H9 (cell line): ENCODE results near the gene FBXL7. TPM values are rescaled to one million over a fixed set of nuclear protein-coding genes. Genes with fewer than 3 reads are reported as not detected.

Source experiments
- DNase-seq: peaks from one replicate; pipeline ENCODE4 v3.0.0-alpha.2; 2017
- H2AFZ ChIP-seq: one replicate; pipeline ENCODE4 v1.6.1; 2013; ENCODE audit warnings: mild to moderate bottlenecking, low read length, control low read depth, moderate library complexity
- H2AK5ac ChIP-seq: 2 replicates; pipeline ENCODE4 v1.6.1; 2013; ENCODE audit warnings: low read length, control low read depth, mixed read lengths; ENCODE audit not compliant: insufficient read length
- H2BK120ac ChIP-seq: one replicate; pipeline ENCODE4 v1.6.1; 2013; ENCODE audit warnings: low read depth, mild to moderate bottlenecking, low read length, control low read depth, inconsistent platforms; ENCODE audit not compliant: poor library complexity, severe bottlenecking
- H2BK12ac ChIP-seq: 2 replicates; pipeline ENCODE4 v1.6.1; 2013; ENCODE audit warnings: low read length, control low read depth, mixed read lengths, low read depth; ENCODE audit not compliant: insufficient read length
- H2BK15ac ChIP-seq: 2 replicates; pipeline ENCODE4 v1.6.1; 2013; ENCODE audit warnings: low read depth, low read length, control low read depth
- H2BK20ac ChIP-seq: one replicate; pipeline ENCODE4 v1.6.1; 2013; ENCODE audit warnings: low read depth, mild to moderate bottlenecking, low read length, control low read depth, inconsistent platforms; ENCODE audit not compliant: poor library complexity, severe bottlenecking
- H2BK5ac ChIP-seq: 2 replicates; pipeline ENCODE4 v1.6.1; 2013; ENCODE audit warnings: low read length, control low read depth, mixed read lengths; ENCODE audit not compliant: insufficient read length
- H3K14ac ChIP-seq: 2 replicates; pipeline ENCODE4 v1.6.1; 2013; ENCODE audit warnings: low read length, control low read depth; ENCODE audit not compliant: insufficient read depth
- H3K18ac ChIP-seq: 2 replicates; pipeline ENCODE4 v1.6.1; 2013; ENCODE audit warnings: low read depth, mild to moderate bottlenecking, mixed read lengths, low read length, control low read depth; ENCODE audit not compliant: insufficient read length
- H3K23ac ChIP-seq: 2 replicates; pipeline ENCODE4 v1.6.1; 2013; ENCODE audit warnings: low read length, control low read depth, mixed read lengths, low read depth; ENCODE audit not compliant: insufficient read length
- H3K23me2 ChIP-seq: 2 replicates; pipeline ENCODE4 v1.6.1; 2013; ENCODE audit warnings: low read depth, mild to moderate bottlenecking, mixed read lengths, low read length, control low read depth; ENCODE audit not compliant: insufficient read length, poor library complexity, severe bottlenecking
- H3K27ac ChIP-seq: 2 replicates; pipeline ENCODE4 v1.5.1; 2013; ENCODE audit warnings: low read length, control low read depth, mixed read lengths, low read depth; ENCODE audit not compliant: insufficient read length
- H3K27me3 ChIP-seq: 2 replicates; pipeline ENCODE4 v1.6.1; 2013; ENCODE audit warnings: low read length, control low read depth, inconsistent platforms; ENCODE audit not compliant: insufficient read depth
- H3K4ac ChIP-seq: 2 replicates; pipeline ENCODE4 v1.6.1; 2013; ENCODE audit warnings: low read depth, mild to moderate bottlenecking, control low read depth, inconsistent platforms, low read length, moderate library complexity
- H3K4me1 ChIP-seq: 2 replicates; pipeline ENCODE4 v1.6.1; 2013; ENCODE audit warnings: low read length, control low read depth, inconsistent platforms; ENCODE audit not compliant: insufficient read depth
- H3K4me2 ChIP-seq: 2 replicates; pipeline ENCODE4 v1.6.1; 2013; ENCODE audit warnings: low read length, control low read depth, mixed read lengths; ENCODE audit not compliant: insufficient read length, insufficient read depth
- H3K56ac ChIP-seq: 2 replicates; pipeline ENCODE4 v1.6.1; 2013; ENCODE audit warnings: low read depth, mild to moderate bottlenecking, mixed read lengths, low read length, control low read depth; ENCODE audit not compliant: insufficient read length
- H3K79me1 ChIP-seq: 2 replicates; pipeline ENCODE4 v1.6.1; 2013; ENCODE audit warnings: low read depth, mild to moderate bottlenecking, moderate library complexity, low read length, control low read depth, inconsistent platforms; ENCODE audit not compliant: insufficient read depth, poor library complexity, severe bottlenecking
- H3K79me2 ChIP-seq: 2 replicates; pipeline ENCODE4 v1.6.1; 2013; ENCODE audit warnings: low read length, control low read depth, inconsistent platforms; ENCODE audit not compliant: insufficient read depth
- H3K9ac ChIP-seq: 2 replicates; pipeline ENCODE4 v1.6.1; 2013; ENCODE audit warnings: low read length, control low read depth, mixed read lengths; ENCODE audit not compliant: insufficient read length; ENCODE audit errors: extremely low read depth
- H3K9me3 ChIP-seq: one replicate; pipeline ENCODE4 v1.6.1; 2013; ENCODE audit warnings: low read depth, low read length, inconsistent platforms; ENCODE audit not compliant: control insufficient read depth
- H3T11ph ChIP-seq: one replicate; pipeline ENCODE4 v1.6.1; 2013; ENCODE audit warnings: mild to moderate bottlenecking, low read length, control low read depth, inconsistent platforms
- H4K20me1 ChIP-seq: one replicate; pipeline ENCODE4 v1.6.1; 2013; ENCODE audit not compliant: control insufficient read depth, insufficient read length, insufficient read depth
- H4K5ac ChIP-seq: 2 replicates; pipeline ENCODE4 v1.6.1; 2013; ENCODE audit warnings: low read depth, mild to moderate bottlenecking, mixed read lengths, low read length, control low read depth; ENCODE audit not compliant: insufficient read length
- H4K8ac ChIP-seq: replicated peaks from 2 replicates; pipeline ENCODE4 v1.6.1; 2013; ENCODE audit warnings: low read length, control low read depth, mixed read lengths, low read depth; ENCODE audit not compliant: insufficient read length
- H4K91ac ChIP-seq: 2 replicates; pipeline ENCODE4 v1.6.1; 2013; ENCODE audit warnings: low read depth, mild to moderate bottlenecking, moderate library complexity, mixed read lengths, low read length, control low read depth; ENCODE audit not compliant: insufficient read length
- H3K27ac Mint-ChIP-seq, 3 experiments: 2 replicates in 2 of 3; 3 replicates in 1 of 3; pipeline ENCODE4 v1.8.0; 2020 to 2021; ENCODE audit warnings: mixed read lengths in 3 of 3, mild to moderate bottlenecking in 1 of 3, moderate library complexity in 1 of 3
- H3K27me3 Mint-ChIP-seq: 2 replicates; pipeline ENCODE4 v1.8.0; 2021; ENCODE audit warnings: low read depth, mild to moderate bottlenecking, moderate library complexity, mixed read lengths
- H3K36me3 Mint-ChIP-seq, 3 experiments: 2 replicates in 2 of 3; 3 replicates in 1 of 3; pipeline ENCODE4 v1.8.0; 2020 to 2021; ENCODE audit warnings: low read depth in 3 of 3, mixed read lengths in 3 of 3; ENCODE audit not compliant: insufficient read depth in 1 of 3
- H3K4me1 Mint-ChIP-seq, 2 experiments: 2 replicates each; pipeline ENCODE4 v1.8.0; 2020; ENCODE audit warnings: mixed read lengths in 2 of 2
- H3K4me3 Mint-ChIP-seq, 2 experiments: 2 replicates in 1 of 2; 3 replicates in 1 of 2; pipeline ENCODE4 v1.8.0; 2020 to 2021; ENCODE audit warnings: mild to moderate bottlenecking in 2 of 2, mixed read lengths in 2 of 2, moderate library complexity in 1 of 2
- H3K9me3 Mint-ChIP-seq, 2 experiments: 2 replicates in 1 of 2; 3 replicates in 1 of 2; pipeline ENCODE4 v1.8.0; 2020; ENCODE audit warnings: mild to moderate bottlenecking in 2 of 2, mixed read lengths in 2 of 2, moderate library complexity in 1 of 2
- WGBS: extraction: QIAGEN DNeasy Blood & Tissue Kit; methylation state at CpG from one replicate; pipeline ENCODE4 v1.1.7; 2013; ENCODE audit warnings: missing lambda C conversion rate, low lambda C conversion rate, mixed read lengths; ENCODE audit not compliant: insufficient read length; ENCODE audit errors: extremely low coverage; 5-methylcytosine and 5-hydroxymethylcytosine counted together
- total RNA-seq: library from RNA; stranded (reverse); gene quantifications from 2 replicates; pipeline ENCODE4 v1.2.1, GENCODE V29; 2021
- TF ChIP-seq, protein P1 (sequence below): fragments of 200-600 bp; sonication (generic); conservative IDR thresholded peaks from 3 replicates; pipeline ENCODE4 v1.8.0; 2021; ENCODE audit warnings: antibody characterized with exemption, mild to moderate bottlenecking

Gene FBXL7
- total RNA-seq, 1 experiment from 2014 or later, result 14.6 TPM

GRCh38 chr5:15762668-15763067 is 262.7 kb downstream of the FBXL7 start:
- WGBS, result no CpG with 5 or more reads among the region's 3 CpGs
- H3K9ac ChIP-seq, result no peak overlapping the region
- H3K4me1 Mint-ChIP-seq, result peaks cover 6 to 7% of the 10 kb centered on the region in 2 experiments
- no peak overlapping the region for H3K27ac ChIP-seq
- no peak overlapping the region for H3K23ac ChIP-seq
- H3K56ac ChIP-seq, result no peak overlapping the region
- no peak overlapping the region for H2BK12ac ChIP-seq
- H3K36me3 Mint-ChIP-seq, result peaks cover 0 to 4% (median 0%) of the 10 kb centered on the region in 3 experiments; a peak in 1 of 7 replicates
- H2BK20ac ChIP-seq, result no peak overlapping the region
- H3K27ac Mint-ChIP-seq, result no peak overlapping the region
- H3K4me2 ChIP-seq, result no peak overlapping the region
- H2BK5ac ChIP-seq, result no peak overlapping the region
- H3K27me3 ChIP-seq, result no peaks in the 10 kb centered on the region
- no peak overlapping the region for H3K18ac ChIP-seq
- H3K27me3 Mint-ChIP-seq, result no peaks in the 10 kb centered on the region
- no peak overlapping the region for H4K5ac ChIP-seq
- H2AFZ ChIP-seq, result no peak overlapping the region
- no peak overlapping the region for H3K4ac ChIP-seq
- H3K9me3 Mint-ChIP-seq, result no peaks in the 10 kb centered on the region
- no peak overlapping the region for H4K91ac ChIP-seq
- H3K4me1 ChIP-seq, result 0 out of 2 replicates have a peak, but pooled peaks cover 2% of the 10 kb centered on the region
- no peaks in the 10 kb centered on the region for H3K9me3 ChIP-seq
- no peaks in the 10 kb centered on the region for H3K23me2 ChIP-seq
- no peak overlapping the region for H2AK5ac ChIP-seq
- no peak overlapping the region for H3K4me3 Mint-ChIP-seq
- H2BK15ac ChIP-seq, result no peak overlapping the region
- no peak overlapping the region for H2BK120ac ChIP-seq
- no peak overlapping the region for H4K8ac ChIP-seq
- H4K20me1 ChIP-seq, result no peaks in the 10 kb centered on the region
- DNase-seq, result no peak
- no peak overlapping the region for H3K14ac ChIP-seq
- no peak overlapping the region for H3T11ph ChIP-seq
- no peaks in the 10 kb centered on the region for H3K79me1 ChIP-seq
- H3K79me2 ChIP-seq, result no peaks in the 10 kb centered on the region
- TF ChIP-seq, protein P1, sequence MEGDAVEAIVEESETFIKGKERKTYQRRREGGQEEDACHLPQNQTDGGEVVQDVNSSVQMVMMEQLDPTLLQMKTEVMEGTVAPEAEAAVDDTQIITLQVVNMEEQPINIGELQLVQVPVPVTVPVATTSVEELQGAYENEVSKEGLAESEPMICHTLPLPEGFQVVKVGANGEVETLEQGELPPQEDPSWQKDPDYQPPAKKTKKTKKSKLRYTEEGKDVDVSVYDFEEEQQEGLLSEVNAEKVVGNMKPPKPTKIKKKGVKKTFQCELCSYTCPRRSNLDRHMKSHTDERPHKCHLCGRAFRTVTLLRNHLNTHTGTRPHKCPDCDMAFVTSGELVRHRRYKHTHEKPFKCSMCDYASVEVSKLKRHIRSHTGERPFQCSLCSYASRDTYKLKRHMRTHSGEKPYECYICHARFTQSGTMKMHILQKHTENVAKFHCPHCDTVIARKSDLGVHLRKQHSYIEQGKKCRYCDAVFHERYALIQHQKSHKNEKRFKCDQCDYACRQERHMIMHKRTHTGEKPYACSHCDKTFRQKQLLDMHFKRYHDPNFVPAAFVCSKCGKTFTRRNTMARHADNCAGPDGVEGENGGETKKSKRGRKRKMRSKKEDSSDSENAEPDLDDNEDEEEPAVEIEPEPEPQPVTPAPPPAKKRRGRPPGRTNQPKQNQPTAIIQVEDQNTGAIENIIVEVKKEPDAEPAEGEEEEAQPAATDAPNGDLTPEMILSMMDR, result no peak
